GM23248 (cell line): ENCODE data around the gene DGKB. TPM values are rescaled to one million over a fixed set of nuclear protein-coding genes. Genes with fewer than 3 reads are reported as not detected.

Experiments used
- DNase-seq: peaks from one replicate; pipeline ENCODE4 v3.0.0-alpha.2; 2015
- H2AFZ ChIP-seq: fragments of 200-600 bp; sonication (generic); 2 replicates; pipeline ENCODE4 v1.6.1; 2016; ENCODE audit warnings: antibody characterized with exemption
- H3F3A ChIP-seq: fragments of 200-600 bp; sonication (generic); 2 replicates; pipeline ENCODE4 v1.6.1; 2016; ENCODE audit warnings: mild to moderate bottlenecking, antibody characterized with exemption, mixed run types; ENCODE audit not compliant: insufficient read depth
- H3K27ac ChIP-seq: fragments of 200-600 bp; sonication (generic); 2 replicates; pipeline ENCODE4 v1.5.1; 2016; ENCODE audit warnings: mild to moderate bottlenecking
- H3K27me3 ChIP-seq: fragments of 200-600 bp; sonication (generic); replicated peaks from 2 replicates; pipeline ENCODE4 v1.6.1; 2016; ENCODE audit warnings: mild to moderate bottlenecking; ENCODE audit not compliant: insufficient read depth
- H3K36me3 ChIP-seq: fragments of 200-600 bp; sonication (generic); 2 replicates; pipeline ENCODE4 v1.6.1; 2016; ENCODE audit warnings: low read depth, mild to moderate bottlenecking
- H3K4me1 ChIP-seq: fragments of 200-600 bp; sonication (generic); 2 replicates; pipeline ENCODE4 v1.6.1; 2016; ENCODE audit warnings: mild to moderate bottlenecking; ENCODE audit not compliant: insufficient read depth
- H3K4me2 ChIP-seq: fragments of 200-600 bp; sonication (generic); one replicate; pipeline ENCODE4 v1.6.1; 2016; ENCODE audit warnings: mild to moderate bottlenecking; ENCODE audit not compliant: unreplicated experiment
- H3K4me3 ChIP-seq: fragments of 200-600 bp; sonication (generic); 2 replicates; pipeline ENCODE4 v1.5.1; 2016; ENCODE audit warnings: mild to moderate bottlenecking
- H3K79me2 ChIP-seq: fragments of 200-600 bp; sonication (generic); 2 replicates; pipeline ENCODE4 v1.6.1; 2016; ENCODE audit warnings: mild to moderate bottlenecking; ENCODE audit not compliant: insufficient read depth
- H3K9ac ChIP-seq: fragments of 200-600 bp; sonication (generic); 2 replicates; pipeline ENCODE4 v1.6.1; 2016; ENCODE audit warnings: mild to moderate bottlenecking
- H3K9me2 ChIP-seq: fragments of 200-600 bp; sonication (generic); 2 replicates; pipeline ENCODE4 v1.6.1; 2016; ENCODE audit warnings: mixed run types, mild to moderate bottlenecking, moderate library complexity; ENCODE audit not compliant: insufficient read depth
- H3K9me3 ChIP-seq: fragments of 200-600 bp; sonication (generic); one replicate; pipeline ENCODE4 v1.6.1; 2017; ENCODE audit warnings: low read depth
- H4K20me1 ChIP-seq: fragments of 200-600 bp; sonication (generic); 2 replicates; pipeline ENCODE4 v1.6.0; 2016; ENCODE audit not compliant: insufficient read depth
- EZH2 ChIP-seq: fragments of 200-600 bp; sonication (generic); IDR thresholded peaks from 2 replicates; pipeline ENCODE4 v1.6.1; 2018; ENCODE audit warnings: antibody characterized with exemption, mild to moderate bottlenecking; ENCODE audit not compliant: insufficient read depth, poor library complexity, severe bottlenecking
- EZH2phosphoT487 ChIP-seq: fragments of 200-600 bp; sonication (generic); IDR thresholded peaks from 2 replicates; pipeline ENCODE4 v1.6.1; 2018; ENCODE audit warnings: antibody characterized with exemption, moderate library complexity, mild to moderate bottlenecking, low read depth; ENCODE audit not compliant: insufficient read depth
- WGBS, 2 experiments: methylation state at CpG; one replicate each; pipeline ENCODE4 v1.1.6; 2015 to 2017; ENCODE audit warnings: low lambda C conversion rate in 2 of 2, low coverage in 1 of 2; ENCODE audit errors: missing lambda C conversion rate in 2 of 2; 5-methylcytosine and 5-hydroxymethylcytosine counted together
- in situ Hi-C: fragments of 300-500 bp; cut with MboI; formaldehyde crosslinking; loops from 2 replicates; pipeline ENCODE4 v1.15.0; 2020
- polyA plus RNA-seq: library from polyadenylated mRNA; unstranded; fragments of >200 nt; fragmentation: Nextera tagmentation; extraction: Ambion mirVana; gene quantifications from 2 replicates; pipeline ENCODE4 v1.2.1, GENCODE V29; 2016
- total RNA-seq: library from RNA; depleted of rRNA; stranded (reverse); fragments of >200 nt; shearing (Covaris generic); gene quantifications from 2 replicates; pipeline ENCODE4 v1.2.3, GENCODE V29; 2014

DGKB gene
- total and polyA plus RNA-seq, 2 experiments from 2014 or later = 0.65 to 1.7 TPM

GRCh38 chr7:14521183-14521582 is 381.4 kb downstream of the DGKB start:
- peak; percentile 43 for DNase-seq
- WGBS, 2 experiments = 37 to 39% methylated on average over 3 of the region's 3 CpGs
- Histone ChIP-seq H3K9ac (no peak overlapping the region), H3K4me1 (peaks cover 3% of the 10 kb centered on the region; the same call in 1 of the 2 replicates), H3K9me3 (no peaks in the 10 kb centered on the region), H3K27ac (no peak overlapping the region), H3K79me2 (no peaks in the 10 kb centered on the region), H3K9me2 (no peaks in the 10 kb centered on the region; the same call in 1 of the 2 replicates), H2AFZ (peak overlapping the region; percentile 82), H3K36me3 (no peaks in the 10 kb centered on the region), H3K4me2 (peak overlapping the region; percentile 34), H3K4me3 (peak overlapping the region; percentile 54), H4K20me1 (no peaks in the 10 kb centered on the region), H3F3A (no peaks in the 10 kb centered on the region), H3K27me3 (no peaks in the 10 kb centered on the region)
- TF ChIP-seq EZH2phosphoT487 (no peak), EZH2 (no peak)
- in situ Hi-C loops = no loop called here

- TF ChIP-seq EZH2 (no peak), EZH2phosphoT487 (no peak)
- Histone ChIP-seq H3K4me1 (no peaks in the 10 kb centered on the region), H2AFZ (no peak overlapping the region), H3K27ac (no peak overlapping the region), H4K20me1 (no peaks in the 10 kb centered on the region), H3K79me2 (no peaks in the 10 kb centered on the region), H3K27me3 (no peaks in the 10 kb centered on the region), H3K9ac (no peak overlapping the region), H3K4me3 (no peak overlapping the region), H3F3A (no peaks in the 10 kb centered on the region), H3K36me3 (no peaks in the 10 kb centered on the region), H3K4me2 (no peak overlapping the region), H3K9me3 (no peaks in the 10 kb centered on the region), H3K9me2 (no peaks in the 10 kb centered on the region)
- 25 to 37% methylated on average over 2 of the region's 2 CpGs for WGBS, 2 experiments
- no peak for DNase-seq
- in situ Hi-C loops = no loop called here
Observed at GRCh38 chr7:14510268-14510667, 392.3 kb downstream of the DGKB start.

DNA sequence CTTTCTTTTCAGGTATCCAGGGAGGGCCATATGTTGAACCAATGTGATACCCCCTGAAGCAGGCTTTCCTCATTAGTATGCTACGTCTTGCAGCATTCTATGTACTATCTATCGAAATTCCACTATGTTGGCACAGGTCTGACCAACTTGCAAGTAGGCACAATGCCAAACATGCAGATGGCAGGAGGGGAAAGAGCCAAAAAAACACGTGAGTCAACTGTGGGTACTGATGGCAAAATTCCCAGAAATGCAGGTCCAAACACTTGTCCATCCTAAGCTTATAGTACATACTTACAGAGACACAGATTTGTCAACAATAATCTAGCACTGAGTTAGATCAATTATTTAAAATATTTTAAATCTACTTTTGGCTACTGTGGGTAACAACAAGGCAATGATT is 394.9 kb downstream of the DGKB start:
- Histone ChIP-seq H3K4me2 (no peak overlapping the region), H3K4me3 (no peak overlapping the region), H3K9ac (no peak overlapping the region), H2AFZ (no peak overlapping the region), H4K20me1 (no peaks in the 10 kb centered on the region), H3K9me2 (no peaks in the 10 kb centered on the region), H3K27me3 (no peaks in the 10 kb centered on the region), H3K9me3 (no peaks in the 10 kb centered on the region), H3K27ac (no peak overlapping the region), H3K4me1 (no peaks in the 10 kb centered on the region), H3K79me2 (no peaks in the 10 kb centered on the region), H3K36me3 (no peaks in the 10 kb centered on the region), H3F3A (no peaks in the 10 kb centered on the region)
- TF ChIP-seq EZH2phosphoT487 (no peak), EZH2 (no peak)
- DNase-seq = peak; percentile 27
- in situ Hi-C loops = no loop called here
- WGBS, 2 experiments = 31 to 42% methylated on average over 3 of the region's 3 CpGs

- Histone ChIP-seq H2AFZ (no peak overlapping the region), H3K4me1 (no peaks in the 10 kb centered on the region), H3K9ac (no peak overlapping the region), H3F3A (no peaks in the 10 kb centered on the region), H3K9me2 (no peaks in the 10 kb centered on the region), H3K9me3 (no peaks in the 10 kb centered on the region), H3K27me3 (no peaks in the 10 kb centered on the region), H3K4me2 (no peak overlapping the region), H3K79me2 (no peaks in the 10 kb centered on the region), H3K36me3 (no peaks in the 10 kb centered on the region), H4K20me1 (no peaks in the 10 kb centered on the region), H3K4me3 (no peak overlapping the region), H3K27ac (no peak overlapping the region)
- 19 to 31% methylated on average over 2 of the region's 2 CpGs for WGBS, 2 experiments
- in situ Hi-C loops = no loop called here
- DNase-seq = peak; percentile 3
- TF ChIP-seq EZH2phosphoT487 (no peak), EZH2 (no peak)
Observed at GRCh38 chr7:14505906-14506305, 396.6 kb downstream of the DGKB start.

GRCh38 chr7:14504134-14504533 is 398.4 kb downstream of the DGKB start:
- Histone ChIP-seq H2AFZ (no peak overlapping the region), H3F3A (no peaks in the 10 kb centered on the region), H3K4me2 (no peak overlapping the region), H3K9me2 (no peaks in the 10 kb centered on the region), H4K20me1 (no peaks in the 10 kb centered on the region), H3K4me1 (no peaks in the 10 kb centered on the region), H3K27me3 (no peaks in the 10 kb centered on the region), H3K9ac (no peak overlapping the region), H3K9me3 (no peaks in the 10 kb centered on the region), H3K79me2 (no peaks in the 10 kb centered on the region), H3K36me3 (no peaks in the 10 kb centered on the region), H3K27ac (no peak overlapping the region), H3K4me3 (no peak overlapping the region)
- in situ Hi-C loops = no loop called here
- DNase-seq = no peak
- no peak for TF ChIP-seq EZH2
- TF ChIP-seq EZH2phosphoT487 = no peak
- WGBS, 2 experiments = 10 to 14% methylated on average over 2 of the region's 2 CpGs
